Loucy (cell line): ENCODE measurements around the gene ZNF791.
"Not testable (repeated sequence)": the region's sequence is repeated elsewhere in the genome, so short reads cannot be mapped to it uniquely, and the experiment has no call there.

Experiments used
- H2AFZ ChIP-seq: fragments of 200-600 bp; sonication (generic); 2 replicates; pipeline ENCODE4 v1.6.0; 2016; ENCODE audit warnings: antibody characterized with exemption, mild to moderate bottlenecking, low read length, moderate library complexity
- H3F3A ChIP-seq: fragments of 200-600 bp; 2 replicates; pipeline ENCODE4 v1.6.0; 2016; ENCODE audit warnings: antibody characterized with exemption, low read depth, mild to moderate bottlenecking
- H3K27me3 ChIP-seq: fragments of 200-600 bp; sonication (generic); 2 replicates; pipeline ENCODE4 v1.6.1; 2014; ENCODE audit warnings: low read length, mild to moderate bottlenecking; ENCODE audit not compliant: insufficient read depth, poor library complexity, severe bottlenecking
- H3K36me3 ChIP-seq: fragments of 200-600 bp; sonication (generic); 2 replicates; pipeline ENCODE4 v1.6.1; 2016; ENCODE audit warnings: low read length; ENCODE audit not compliant: insufficient read depth
- H3K4me1 ChIP-seq: fragments of 200-600 bp; sonication (generic); 2 replicates; pipeline ENCODE4 v1.5.1; 2014; ENCODE audit warnings: low read length, mild to moderate bottlenecking; ENCODE audit not compliant: insufficient read depth, poor library complexity, severe bottlenecking
- H3K4me2 ChIP-seq: fragments of 200-600 bp; sonication (generic); 2 replicates; pipeline ENCODE4 v1.6.0; 2014; ENCODE audit warnings: antibody characterized with exemption, low read length, low read depth, mild to moderate bottlenecking; ENCODE audit not compliant: poor library complexity, severe bottlenecking
- H3K4me3 ChIP-seq: fragments of 200-600 bp; sonication (generic); 2 replicates; pipeline ENCODE4 v1.5.1; 2014; ENCODE audit warnings: low read length, mild to moderate bottlenecking, mixed read lengths; ENCODE audit not compliant: poor library complexity, severe bottlenecking
- H3K79me2 ChIP-seq: fragments of 200-600 bp; sonication (generic); 2 replicates; pipeline ENCODE4 v1.6.1; 2014; ENCODE audit warnings: low read length; ENCODE audit not compliant: insufficient read depth
- H3K9ac ChIP-seq: fragments of 200-600 bp; sonication (generic); 2 replicates; pipeline ENCODE4 v1.6.0; 2014; ENCODE audit warnings: mild to moderate bottlenecking, low read depth, low read length, moderate library complexity; ENCODE audit not compliant: poor library complexity, severe bottlenecking
- H3K9me2 ChIP-seq: fragments of 200-600 bp; sonication (generic); replicated peaks from 2 replicates; pipeline ENCODE4 v1.6.1; 2016; ENCODE audit warnings: low read depth, low read length, mixed read lengths
- H3K9me3 ChIP-seq: fragments of 200-600 bp; sonication (generic); 2 replicates; pipeline ENCODE4 v1.6.1; 2014; ENCODE audit warnings: mild to moderate bottlenecking, antibody characterized with exemption, low read length, low read depth; ENCODE audit not compliant: insufficient read depth
- H4K20me1 ChIP-seq: fragments of 200-600 bp; sonication (generic); 2 replicates; pipeline ENCODE4 v1.6.0; 2014; ENCODE audit warnings: antibody characterized with exemption, low read length, mild to moderate bottlenecking; ENCODE audit not compliant: insufficient read depth, poor library complexity, severe bottlenecking
- CTCF ChIP-seq: fragments of 200-600 bp; sonication (generic); conservative IDR thresholded peaks from 2 replicates; pipeline ENCODE4 v1.5.1; 2014; ENCODE audit warnings: mild to moderate bottlenecking, antibody characterized with exemption, low read length
- EZH2phosphoT487 ChIP-seq: fragments of 200-600 bp; IDR thresholded peaks from 2 replicates; pipeline ENCODE4 v1.6.1; 2018; ENCODE audit warnings: antibody characterized with exemption, mild to moderate bottlenecking, moderate library complexity, borderline replicate concordance

The ZNF791 gene

GRCh38 chr19:12676384-12676792, 65.7 kb downstream of the ZNF791 start:
- Histone ChIP-seq H3K27me3 (no peaks in the 10 kb centered on the region), H3K36me3 (peaks cover 53% of the 10 kb centered on the region; the same call in 1 of the 2 replicates), H2AFZ (no peak overlapping the region), H3K4me1 (peaks cover 8% of the 10 kb centered on the region), H3K9ac (no peak overlapping the region), H3K9me3 (no peaks in the 10 kb centered on the region), H3F3A (peaks cover 2% of the 10 kb centered on the region), H3K4me2 (no peak overlapping the region), H4K20me1 (peaks cover 16% of the 10 kb centered on the region), H3K79me2 (peaks cover 17% of the 10 kb centered on the region), H3K4me3 (no peak overlapping the region), H3K9me2 (no peaks in the 10 kb centered on the region)
- peak; percentile 88 for TF ChIP-seq CTCF
- no peak for TF ChIP-seq EZH2phosphoT487

DNA sequence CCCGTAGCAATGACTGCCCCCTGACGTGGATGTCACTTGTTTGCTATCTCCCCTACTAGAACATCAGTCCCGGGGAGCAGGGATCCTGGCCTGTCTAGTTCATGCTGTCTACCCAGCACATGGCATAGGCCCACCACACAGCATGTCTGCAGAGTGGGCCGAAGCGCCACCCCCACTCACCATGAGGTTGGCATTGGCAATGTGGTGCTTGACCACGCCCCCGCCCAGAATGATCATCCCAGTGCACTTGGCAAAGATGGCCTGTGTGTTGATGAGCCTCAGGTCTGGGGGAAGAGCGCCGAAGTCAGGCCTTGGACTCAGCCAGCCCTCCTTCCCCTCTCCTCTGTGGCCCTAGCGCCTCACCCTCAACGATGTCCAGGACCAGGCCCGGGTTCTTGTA, 66.2 kb downstream of the ZNF791 start:
- Histone ChIP-seq H3K4me2 (no peak overlapping the region), H2AFZ (no peak overlapping the region), H3K4me3 (no peak overlapping the region), H3K4me1 (peaks cover 8% of the 10 kb centered on the region), H3K9me2 (no peaks in the 10 kb centered on the region), H3K27me3 (no peaks in the 10 kb centered on the region), H3F3A (peaks cover 4% of the 10 kb centered on the region), H4K20me1 (peaks cover 16% of the 10 kb centered on the region), H3K36me3 (peaks cover 53% of the 10 kb centered on the region; the same call in 1 of the 2 replicates), H3K79me2 (peaks cover 17% of the 10 kb centered on the region), H3K9ac (no peak overlapping the region), H3K9me3 (no peaks in the 10 kb centered on the region)
- TF ChIP-seq EZH2phosphoT487, result no peak
- TF ChIP-seq CTCF, result no peak

- H3K4me3 ChIP-seq, H3K9me3 ChIP-seq, H2AFZ ChIP-seq, H3K9ac ChIP-seq, H3K4me2 ChIP-seq, H3K4me1 ChIP-seq, H3K9me2 ChIP-seq, H3K27me3 ChIP-seq, H3F3A ChIP-seq: not testable (repeated sequence)
- Histone ChIP-seq H3K79me2 (peaks cover 17% of the 10 kb centered on the region), H4K20me1 (peaks cover 16% of the 10 kb centered on the region), H3K36me3 (peaks cover 50% of the 10 kb centered on the region; the same call in 1 of the 2 replicates)
Measured at GRCh38 chr19:12678039-12678438, 67.3 kb downstream of the ZNF791 start.

GRCh38 chr19:12680034-12680433, 69.3 kb downstream of the ZNF791 start:
- peak overlapping the region; percentile 64 for H3K4me2 ChIP-seq

More at GRCh38 chr19:12680034-12680433, 69.3 kb downstream of the ZNF791 start:
- H3K79me2 ChIP-seq, result peaks cover 17% of the 10 kb centered on the region
- H3K36me3 ChIP-seq, result peaks cover 39% of the 10 kb centered on the region; the same call in 1 of the 2 replicates
- no peaks in the 10 kb centered on the region for H3K9me2 ChIP-seq
- H3K4me3 ChIP-seq, result peak overlapping the region; percentile 59
- H3F3A ChIP-seq, result peaks cover 4% of the 10 kb centered on the region
- no peaks in the 10 kb centered on the region for H3K27me3 ChIP-seq
- no peaks in the 10 kb centered on the region for H3K9me3 ChIP-seq
- no peak overlapping the region for H2AFZ ChIP-seq
- no peak for TF ChIP-seq EZH2phosphoT487
- no peak for TF ChIP-seq CTCF
- peaks cover 16% of the 10 kb centered on the region for H4K20me1 ChIP-seq
- H3K9ac ChIP-seq, result no peak overlapping the region
- peaks cover 8% of the 10 kb centered on the region for H3K4me1 ChIP-seq
